ENCODE measurements around the gene LRRC37A2.
"Not testable (repeated sequence)": the region's sequence is repeated elsewhere in the genome, so short reads cannot be mapped to it uniquely, and the experiment has no call there.

LRRC37A2 gene

GRCh38 chr17:46512168-46512567, at the start of gene LRRC37A2:
Gene LRRC37A2, plus strand, starts transcription at chr17:46512468. Its CDS starts 245 bp downstream, at chr17:46512713.
- DNase-seq: not testable (repeated sequence)

- not testable (repeated sequence) for DNase-seq
These were observed 44.6 kb upstream of the LRRC37A2 start for GRCh38 chr17:46467618-46468017.

- DNase-seq: not testable (repeated sequence)
These were observed 37.8 kb upstream of the LRRC37A2 start for GRCh38 chr17:46474489-46474888.

GRCh38 chr17:46475583-46475982, 36.7 kb upstream of the LRRC37A2 start:
- DNase-seq: not testable (repeated sequence)

GRCh38 chr17:46478823-46479222, 33.4 kb upstream of the LRRC37A2 start:
- DNase-seq: not testable (repeated sequence)

- DNase-seq: not testable (repeated sequence)
These were observed 31.0 kb upstream of the LRRC37A2 start for GRCh38 chr17:46481310-46481709.

GRCh38 chr17:46492021-46492420, 20.2 kb upstream of the LRRC37A2 start:
- not testable (repeated sequence) for DNase-seq

- DNase-seq: not testable (repeated sequence)
These were observed 12.7 kb upstream of the LRRC37A2 start for GRCh38 chr17:46499437-46500139.

GRCh38 chr17:46505896-46506295, 6.4 kb upstream of the LRRC37A2 start:
- DNase-seq: not testable (repeated sequence)

- DNase-seq: not testable (repeated sequence)
These were observed 22.4 kb downstream of the LRRC37A2 start for GRCh38 chr17:46534716-46535115.

GRCh38 chr17:46548607-46549006, 36.3 kb downstream of the LRRC37A2 start:
- DNase-seq: not testable (repeated sequence)

- not testable (repeated sequence) for DNase-seq
These were observed 46.9 kb downstream of the LRRC37A2 start for GRCh38 chr17:46559155-46559554.

GRCh38 chr17:46560048-46560447, 47.8 kb downstream of the LRRC37A2 start:
- DNase-seq: not testable (repeated sequence)

- DNase-seq: not testable (repeated sequence)
These were observed 54.0 kb downstream of the LRRC37A2 start for GRCh38 chr17:46566284-46566683.

GRCh38 chr17:46566980-46567379, 54.7 kb downstream of the LRRC37A2 start:
- not testable (repeated sequence) for DNase-seq

- DNase-seq: not testable (repeated sequence)
These were observed 59.5 kb downstream of the LRRC37A2 start for GRCh38 chr17:46571796-46572195.

GRCh38 chr17:46579083-46580075, 67.1 kb downstream of the LRRC37A2 start, which contains the start of gene ARL17A:
Gene ARL17A, minus strand, starts transcription at chr17:46579691. Its CDS starts 3,369 bp downstream, at chr17:46576322.
- DNase-seq: not testable (repeated sequence)

- DNase-seq: not testable (repeated sequence)
These were observed 67.8 kb downstream of the LRRC37A2 start for GRCh38 chr17:46580082-46580481.

GRCh38 chr17:46585444-46585843, 73.2 kb downstream of the LRRC37A2 start:
- DNase-seq: not testable (repeated sequence)

GRCh38 chr17:46590157-46591146, 78.2 kb downstream of the LRRC37A2 start, which contains the start of gene NSF:
Gene NSF, plus strand, starts transcription at chr17:46590669. Its CDS starts 107 bp downstream, at chr17:46590776.
- DNase-seq: not testable (repeated sequence)

- not testable (repeated sequence) for DNase-seq
These were observed 79.1 kb downstream of the LRRC37A2 start for GRCh38 chr17:46591332-46591731.

All from OCI-M1 (cell line).